ENCODE results near the gene ANO4. TPM values are rescaled to one million over a fixed set of nuclear protein-coding genes. Genes with fewer than 3 reads are reported as not detected.
"Not testable (repeated sequence)": the region's sequence is repeated elsewhere in the genome, so short reads cannot be mapped to it uniquely, and the experiment has no call there.

Gene ANO4
- total RNA-seq, 1 experiment from 2014 or later, result not detected

DNA sequence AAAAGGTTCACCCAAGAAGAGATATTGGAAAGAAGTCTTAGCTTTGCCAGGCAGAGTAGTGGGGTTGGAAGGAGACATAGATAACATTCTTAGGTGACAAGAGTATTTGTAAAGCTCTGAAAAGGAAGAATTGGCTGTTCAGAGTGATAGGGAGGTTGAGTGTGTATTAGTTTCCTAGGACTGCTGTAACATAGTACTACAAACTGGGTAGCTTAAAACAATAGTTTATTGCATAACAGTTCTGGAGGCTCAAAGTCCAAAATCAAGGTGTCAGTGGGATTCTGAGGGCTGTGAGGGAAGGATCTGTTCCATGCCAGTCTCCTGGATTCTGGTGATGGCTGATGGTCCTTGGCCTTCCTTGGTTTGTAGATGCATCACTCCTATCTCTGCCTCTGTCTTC lies 258.6 kb downstream of the ANO4 start:
- no peak for DNase-seq (ENCODE audit: low spot score)
- in situ Hi-C loops (cut with HindIII; ENCODE audit: low sequenced_read_pairs), result no loop called here

DNA sequence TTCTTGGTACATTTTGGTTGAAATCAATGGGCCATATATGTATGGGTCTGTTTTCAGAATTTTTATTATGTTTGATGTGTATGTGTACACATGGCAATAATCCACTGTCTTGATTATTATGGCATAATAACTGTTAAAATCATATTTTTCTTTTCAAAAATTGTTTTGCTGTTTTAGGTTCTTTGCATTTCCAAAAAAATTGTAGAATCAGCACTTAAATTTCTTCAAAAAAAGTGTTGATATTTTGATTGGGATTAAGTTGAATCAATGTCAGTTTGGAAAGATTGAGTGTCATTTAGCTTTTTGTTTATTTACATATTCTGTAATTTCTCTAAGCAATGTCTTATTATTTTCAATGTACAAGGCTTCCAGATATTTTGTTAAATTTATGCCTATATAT lies 261.4 kb downstream of the ANO4 start:
- DNase-seq (ENCODE audit: low spot score), result no peak
- in situ Hi-C loops (cut with HindIII; ENCODE audit: low sequenced_read_pairs), result no loop called here

DNA sequence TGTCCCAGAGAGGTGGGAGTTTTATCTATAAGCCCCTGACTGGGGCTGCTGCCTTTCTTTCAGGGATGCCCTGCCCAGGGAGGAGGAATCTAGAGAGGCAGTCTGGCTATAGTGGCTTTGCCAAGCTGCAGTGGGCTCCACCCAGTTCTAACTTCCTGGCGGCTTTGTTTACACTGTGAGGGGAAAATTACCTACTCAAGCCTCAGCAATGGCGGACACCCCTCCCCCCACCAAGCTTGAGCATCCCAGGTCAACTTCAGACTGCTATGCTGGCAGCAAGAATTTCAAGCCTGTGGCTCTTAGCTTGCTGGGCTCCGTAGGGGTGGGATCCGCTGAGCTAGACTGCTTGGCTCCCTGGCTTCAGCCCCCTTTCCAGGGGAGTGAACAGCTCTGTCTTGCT lies 267.9 kb downstream of the ANO4 start:
- DNase-seq (ENCODE audit: low spot score); in situ Hi-C loops (cut with HindIII; ENCODE audit: low sequenced_read_pairs): not testable (repeated sequence)

- DNase-seq (ENCODE audit: low spot score), result no peak
- in situ Hi-C loops (cut with HindIII; ENCODE audit: low sequenced_read_pairs), result no loop called here
Measured at GRCh38 chr12:101064721-101065120, 270.1 kb downstream of the ANO4 start.

DNA sequence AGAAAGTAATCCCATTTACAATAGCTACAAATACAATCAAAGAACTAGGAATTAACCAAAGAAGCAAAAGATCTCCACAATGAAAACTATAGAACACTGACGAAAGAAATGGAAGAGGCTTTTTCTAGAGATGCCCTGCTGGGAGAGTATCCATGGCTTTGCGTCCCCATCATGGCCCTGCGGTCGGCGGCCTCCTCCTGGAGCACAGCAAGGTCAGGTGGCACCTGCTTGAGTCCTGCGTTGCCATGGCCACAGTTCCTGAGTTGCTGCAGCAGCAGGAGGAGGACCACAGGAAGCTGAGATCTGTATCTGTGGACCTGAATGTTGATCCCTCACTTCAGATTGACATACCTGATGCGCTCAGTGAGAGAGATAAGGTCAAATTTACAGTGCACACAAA lies 271.9 kb downstream of the ANO4 start:
- in situ Hi-C loops (cut with HindIII; ENCODE audit: low sequenced_read_pairs), result no loop called here
- no peak for DNase-seq (ENCODE audit: low spot score)

GRCh38 chr12:101068402-101068801 lies 273.8 kb downstream of the ANO4 start:
- DNase-seq (ENCODE audit: low spot score), result no peak
- in situ Hi-C loops (cut with HindIII; ENCODE audit: low sequenced_read_pairs), result no loop called here

- in situ Hi-C loops (cut with HindIII; ENCODE audit: low sequenced_read_pairs), result no loop called here
- no peak for DNase-seq (ENCODE audit: low spot score)
Measured at GRCh38 chr12:101068836-101069235, 274.3 kb downstream of the ANO4 start.

GRCh38 chr12:101074940-101075680 lies 280.5 kb downstream of the ANO4 start:
- DNase-seq (ENCODE audit: low spot score), result no peak

DNA sequence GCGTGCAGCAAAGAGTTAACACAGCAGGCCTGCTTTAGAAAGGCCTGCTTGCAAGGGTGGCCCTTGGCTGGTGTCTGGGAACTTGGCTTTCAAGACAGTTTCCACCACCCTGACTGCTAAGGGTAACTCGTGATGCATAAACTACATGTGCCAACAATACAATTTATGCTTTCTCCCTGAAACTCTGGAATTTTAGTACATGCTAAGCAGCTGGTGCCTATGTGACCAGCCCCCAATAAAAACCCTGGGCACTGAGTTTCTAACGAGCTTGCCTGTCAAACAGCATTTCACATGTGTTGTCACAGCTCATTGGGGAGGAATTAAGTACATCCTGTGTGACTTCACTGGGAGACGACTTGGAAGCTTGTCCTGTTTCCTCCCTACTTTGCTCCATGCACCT lies 282.3 kb downstream of the ANO4 start:
- in situ Hi-C loops (cut with HindIII; ENCODE audit: low sequenced_read_pairs), result no loop called here
- no peak for DNase-seq (ENCODE audit: low spot score)

More at GRCh38 chr12:101074940-101075680, 280.5 kb downstream of the ANO4 start:
- in situ Hi-C loops (cut with HindIII; ENCODE audit: low sequenced_read_pairs), result no loop called here

- no peak for DNase-seq (ENCODE audit: low spot score)
- in situ Hi-C loops (cut with HindIII; ENCODE audit: low sequenced_read_pairs), result no loop called here
Measured at GRCh38 chr12:101077791-101078528, 283.4 kb downstream of the ANO4 start.

DNA sequence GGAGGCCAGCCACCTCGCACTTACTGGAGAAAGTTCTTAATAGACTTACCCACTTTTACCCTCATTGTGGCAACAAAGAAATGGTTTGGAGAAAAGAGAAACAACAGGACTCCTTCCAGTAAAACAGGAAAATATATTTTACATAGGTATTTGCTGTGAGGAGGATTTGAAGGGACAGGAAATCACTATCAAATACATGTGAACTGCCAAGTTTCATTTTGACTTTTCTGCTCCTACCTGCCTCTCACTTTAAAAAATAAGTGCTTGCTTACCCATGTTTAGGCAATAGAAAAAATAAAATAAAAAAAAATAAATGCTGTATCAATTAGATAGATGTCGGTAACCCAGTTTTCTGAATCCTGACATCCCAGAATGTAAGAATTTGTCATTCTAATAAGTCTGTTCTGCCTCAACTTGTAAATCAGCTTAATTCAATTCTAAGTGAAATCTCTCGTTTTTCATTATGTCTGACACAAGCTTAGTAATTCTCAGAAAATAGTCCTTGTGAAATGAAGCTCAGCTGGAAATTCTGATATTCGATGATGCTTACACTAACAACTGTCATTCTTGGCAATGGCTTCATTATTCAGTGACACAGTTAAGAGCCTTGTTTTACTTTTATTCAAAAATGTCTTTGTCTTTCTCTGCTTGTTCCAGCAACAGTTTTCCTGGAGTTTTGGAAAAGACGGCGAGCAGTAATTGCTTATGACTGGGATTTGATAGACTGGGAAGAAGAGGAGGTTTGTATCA lies 284.1 kb downstream of the ANO4 start:
- in situ Hi-C loops (cut with HindIII; ENCODE audit: low sequenced_read_pairs), result no loop called here
- DNase-seq (ENCODE audit: low spot score), result no peak

- in situ Hi-C loops (cut with HindIII; ENCODE audit: low sequenced_read_pairs), result no loop called here
- DNase-seq (ENCODE audit: low spot score), result no peak
Measured at GRCh38 chr12:101082706-101083105, 288.1 kb downstream of the ANO4 start.

DNA sequence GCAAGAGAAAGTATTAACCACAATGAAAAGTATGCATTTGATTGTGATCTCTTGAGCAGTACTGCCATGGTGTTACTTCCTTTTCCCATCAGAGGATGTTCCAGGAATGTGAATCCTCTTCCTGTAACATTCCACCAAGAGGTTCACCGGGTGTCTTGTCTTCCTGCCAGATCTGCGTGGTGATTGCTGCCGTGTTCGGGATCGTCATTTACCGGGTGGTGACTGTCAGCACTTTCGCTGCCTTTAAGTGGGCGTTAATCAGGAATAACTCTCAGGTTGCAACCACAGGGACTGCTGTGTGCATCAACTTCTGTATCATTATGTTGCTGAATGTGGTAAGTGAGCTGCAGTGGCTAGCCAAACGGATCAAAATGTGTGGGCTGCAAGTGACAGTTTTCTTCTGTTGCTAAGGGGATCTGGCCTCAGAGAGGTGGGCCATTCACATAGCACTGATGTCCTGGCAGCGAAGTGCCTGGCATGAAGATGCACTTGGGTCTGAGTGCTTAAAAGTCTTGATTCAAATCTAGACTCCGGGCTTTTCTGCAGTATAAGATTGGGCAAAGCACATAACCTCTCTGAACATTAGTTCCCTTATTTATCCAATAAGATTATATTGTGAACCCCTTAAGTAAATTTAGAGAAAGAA lies 292.0 kb downstream of the ANO4 start:
- no peak for DNase-seq (ENCODE audit: low spot score)
- in situ Hi-C loops (cut with HindIII; ENCODE audit: low sequenced_read_pairs), result no loop called here

- in situ Hi-C loops (cut with HindIII; ENCODE audit: low sequenced_read_pairs), result no loop called here
- no peak for DNase-seq (ENCODE audit: low spot score)
Measured at GRCh38 chr12:101087920-101088319, 293.3 kb downstream of the ANO4 start.

GRCh38 chr12:101089271-101089670 lies 294.7 kb downstream of the ANO4 start:
- no peak for DNase-seq (ENCODE audit: low spot score)
- in situ Hi-C loops (cut with HindIII; ENCODE audit: low sequenced_read_pairs), result no loop called here

DNA sequence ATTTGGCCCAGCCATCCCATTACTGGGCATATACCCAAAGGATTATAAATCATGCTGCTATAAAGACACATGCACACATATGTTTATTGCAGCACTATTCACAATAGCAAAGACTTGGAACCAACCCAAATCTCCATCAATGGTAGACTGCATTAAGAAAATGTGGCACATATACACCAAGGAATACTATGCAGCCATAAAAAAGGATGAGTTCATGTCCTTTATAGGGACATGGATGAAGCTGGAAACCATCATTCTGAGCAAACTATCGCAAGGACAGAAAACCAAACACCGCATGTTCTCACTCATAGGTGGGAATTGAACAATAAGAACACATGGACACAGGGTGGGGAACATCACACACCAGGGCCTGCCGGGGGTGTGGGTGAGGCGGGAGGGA lies 295.6 kb downstream of the ANO4 start:
- in situ Hi-C loops (cut with HindIII; ENCODE audit: low sequenced_read_pairs); DNase-seq (ENCODE audit: low spot score): not testable (repeated sequence)

- DNase-seq (ENCODE audit: low spot score), result no peak
- in situ Hi-C loops (cut with HindIII; ENCODE audit: low sequenced_read_pairs), result no loop called here
Measured at GRCh38 chr12:101097829-101098580, 303.4 kb downstream of the ANO4 start.

DNA sequence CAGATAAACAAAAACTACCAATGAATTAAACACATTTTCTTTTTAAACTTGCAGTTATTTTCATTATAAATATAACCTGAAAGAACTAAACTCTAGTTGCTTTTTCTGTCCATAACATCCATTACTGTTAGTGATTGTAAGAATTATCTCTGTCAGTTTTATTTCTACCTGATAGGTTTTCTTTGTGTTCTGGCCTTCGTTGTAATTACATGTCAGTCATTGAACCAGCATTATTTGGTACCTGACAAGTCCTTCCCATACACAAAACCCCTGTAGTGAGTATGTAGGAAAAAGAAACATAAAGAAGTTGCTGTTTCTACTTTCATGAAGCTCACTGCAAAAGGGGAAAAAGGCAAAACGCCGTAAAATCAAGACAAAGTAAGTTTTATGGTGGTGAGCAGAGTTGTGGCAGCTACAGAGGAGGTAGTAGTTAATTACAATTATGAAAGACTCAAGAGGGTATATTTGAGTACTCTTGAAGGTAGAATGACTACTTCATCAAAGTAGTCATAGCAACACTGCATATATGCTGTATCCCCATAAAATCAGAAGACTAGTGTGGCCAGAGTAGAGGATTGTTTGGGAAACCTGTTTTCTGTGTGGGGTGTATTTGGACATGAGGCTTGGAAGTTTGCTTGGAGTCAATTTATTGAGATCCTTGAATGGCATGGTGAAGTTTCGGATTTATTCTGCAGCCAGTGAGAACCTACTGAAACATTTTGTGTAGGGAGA lies 312.6 kb downstream of the ANO4 start:
- no peak for DNase-seq (ENCODE audit: low spot score)
- in situ Hi-C loops (cut with HindIII; ENCODE audit: low sequenced_read_pairs), result no loop called here
